NK-92 (cell line): ENCODE data around the gene OR2T33.
"Not testable (repeated sequence)": the region's sequence is repeated elsewhere in the genome, so short reads cannot be mapped to it uniquely, and the experiment has no call there.

Experiments used
- DNase-seq: peaks from one replicate; lab custom pipeline; 2025; ENCODE audit not compliant: unreplicated experiment; lab: John Stamatoyannopoulos, UW

Gene OR2T33, protein sequence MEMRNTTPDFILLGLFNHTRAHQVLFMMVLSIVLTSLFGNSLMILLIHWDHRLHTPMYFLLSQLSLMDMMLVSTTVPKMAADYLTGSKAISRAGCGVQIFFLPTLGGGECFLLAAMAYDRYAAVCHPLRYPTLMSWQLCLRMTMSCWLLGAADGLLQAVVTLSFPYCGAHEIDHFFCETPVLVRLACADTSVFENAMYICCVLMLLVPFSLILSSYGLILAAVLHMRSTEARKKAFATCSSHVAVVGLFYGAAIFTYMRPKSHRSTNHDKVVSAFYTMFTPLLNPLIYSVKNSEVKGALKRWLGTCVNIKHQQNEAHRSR

DNA sequence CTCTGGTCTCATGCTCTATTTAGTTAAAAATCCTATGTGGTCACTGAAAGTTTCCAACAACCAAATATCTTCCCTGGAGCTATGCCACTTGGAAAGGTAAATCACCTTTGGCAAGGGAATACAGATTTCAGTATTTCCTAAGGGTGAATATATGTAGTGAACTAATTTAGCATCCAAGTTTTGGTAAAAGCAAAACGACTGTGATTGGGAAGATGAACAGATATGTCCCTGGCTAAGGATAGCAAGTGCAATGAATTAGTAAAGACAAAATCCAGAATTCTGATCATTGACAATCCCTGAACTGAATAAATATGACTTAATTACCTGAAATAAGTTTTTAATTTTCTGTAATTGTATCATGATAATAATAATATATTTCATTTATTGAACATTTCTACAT is at the start of gene OR2T33:
TSS of gene OR2T33 (minus strand) at position 101 of the 400 bp plus-strand sequence. CDS start 4,162 bp downstream, outside the sequence.
- no peak for DNase-seq

DNA sequence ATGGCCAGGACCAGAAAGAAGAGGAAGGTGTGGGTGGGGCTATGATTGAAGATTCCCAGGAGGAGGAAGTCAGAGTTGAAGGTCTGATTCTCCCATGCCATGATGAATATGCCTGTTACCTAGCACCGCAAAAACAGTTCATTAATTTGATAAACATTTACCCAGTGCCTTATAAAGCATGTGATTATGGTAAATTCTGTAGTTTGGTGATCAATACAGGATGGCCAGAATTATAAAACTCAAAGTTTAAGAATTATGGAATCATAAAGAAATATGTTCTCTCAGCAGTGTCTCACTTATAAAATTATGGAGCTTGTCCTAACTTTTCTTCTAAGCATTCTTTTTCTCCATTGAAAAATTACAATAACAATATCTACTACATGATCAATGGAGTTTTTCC is 46.7 kb upstream of the OR2T33 start, which contains the start of gene OR2M7:
TSS of gene OR2M7 (minus strand) at position 101 of the 400 bp plus-strand sequence. CDS start at position 101, 0 bp downstream.
- no peak for DNase-seq

DNA sequence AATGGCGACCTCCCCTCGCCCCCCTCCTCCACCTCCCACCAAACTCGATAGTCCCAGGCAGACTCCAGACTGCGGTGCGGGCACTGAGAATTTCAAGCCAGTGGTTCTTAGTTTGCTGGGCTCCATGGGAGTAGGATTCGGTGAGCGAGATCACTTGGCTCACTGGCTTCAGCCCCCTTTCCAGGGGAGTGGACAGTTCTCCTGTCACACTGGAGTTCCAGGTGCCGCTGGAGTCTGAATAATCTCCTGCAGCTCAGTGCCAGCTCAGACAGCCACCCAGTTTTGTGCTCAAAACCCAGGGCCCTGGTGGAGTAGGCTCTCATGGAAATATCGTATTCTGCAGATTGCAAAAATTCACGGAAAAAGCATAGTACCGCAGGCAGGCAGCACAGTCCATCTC is 39.0 kb upstream of the OR2T33 start:
- no peak for DNase-seq

DNA sequence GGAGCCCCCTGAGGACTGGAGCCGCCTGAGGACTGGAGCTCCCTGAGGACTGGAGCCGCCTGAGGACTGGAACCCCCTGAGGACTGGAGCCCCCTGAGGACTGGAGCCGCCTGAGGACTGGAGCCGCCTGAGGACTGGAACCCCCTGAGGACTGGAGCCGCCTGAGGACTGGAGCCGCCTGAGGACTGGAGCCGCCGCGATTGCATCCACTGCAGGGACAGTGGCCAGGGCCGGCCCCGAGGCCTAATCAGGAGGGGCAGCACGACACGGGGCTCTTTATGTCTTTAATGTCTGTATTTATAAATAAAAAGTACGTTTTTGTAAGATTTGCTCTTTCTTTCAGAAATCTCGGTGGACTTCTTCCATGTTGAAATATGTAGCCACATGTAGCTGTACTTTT is 29.0 kb upstream of the OR2T33 start:
- DNase-seq = not testable (repeated sequence)

DNA sequence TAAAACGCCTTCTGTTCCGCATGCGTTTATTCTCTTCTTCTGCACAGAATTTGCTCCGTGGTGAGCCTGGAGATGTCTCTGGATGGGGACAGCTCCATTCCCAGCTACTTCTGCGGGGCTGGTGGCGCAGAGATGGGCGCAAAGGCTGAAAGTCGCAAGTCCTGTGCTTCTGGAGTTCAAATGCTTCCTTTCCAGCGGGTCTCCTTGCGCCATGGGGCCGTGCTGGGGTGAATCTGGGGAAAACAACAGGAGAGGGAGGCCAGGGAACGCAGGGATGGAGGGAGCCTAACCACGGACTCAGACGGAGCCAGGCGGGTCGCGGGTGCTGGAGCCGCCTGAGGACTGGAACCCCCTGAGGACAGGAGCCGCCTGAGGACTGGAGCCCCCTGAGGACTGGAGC is 28.3 kb upstream of the OR2T33 start:
- no peak for DNase-seq

DNA sequence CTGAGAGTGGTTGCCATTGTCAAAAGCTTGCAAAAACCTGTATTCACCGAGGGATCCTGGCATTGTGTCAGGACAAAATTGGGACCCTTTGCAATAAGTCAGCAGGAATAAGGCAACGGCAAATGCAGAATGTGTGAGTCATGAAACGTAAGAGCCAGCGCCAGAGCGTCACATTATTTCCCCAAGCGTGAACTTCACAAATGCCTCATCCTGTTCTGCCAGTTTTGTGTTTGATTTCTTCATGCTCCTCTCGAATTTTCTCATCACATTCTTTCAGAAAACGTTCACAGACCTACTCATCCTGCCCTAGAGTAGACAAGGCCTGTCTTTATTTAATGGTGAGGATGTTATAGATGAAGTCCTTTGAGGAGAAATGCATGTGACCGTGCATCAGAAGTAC is 27.9 kb upstream of the OR2T33 start:
- not testable (repeated sequence) for DNase-seq

DNA sequence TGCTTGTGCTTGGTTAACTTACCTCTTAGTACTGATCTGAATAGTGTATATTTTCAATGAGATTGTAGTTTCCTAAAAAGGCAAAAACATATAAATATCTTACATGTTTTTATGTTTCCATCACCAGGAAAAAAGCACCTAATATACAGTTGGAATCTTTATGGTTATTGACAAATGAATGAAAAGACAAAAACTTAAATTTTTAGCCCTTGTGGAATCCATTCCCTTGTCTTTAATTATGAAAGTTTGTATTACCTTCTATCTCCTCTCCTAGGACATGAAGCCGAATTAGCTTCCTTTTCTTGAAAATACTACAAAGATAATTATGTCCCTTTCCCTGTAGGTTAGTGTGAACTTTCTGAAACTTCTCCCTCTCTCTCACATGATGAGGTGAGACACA is 25.5 kb upstream of the OR2T33 start, which contains the start of gene OR2T12:
TSS of gene OR2T12 (minus strand) at position 101 of the 400 bp plus-strand sequence. CDS start 7,846 bp downstream, outside the sequence.
- no peak for DNase-seq

DNA sequence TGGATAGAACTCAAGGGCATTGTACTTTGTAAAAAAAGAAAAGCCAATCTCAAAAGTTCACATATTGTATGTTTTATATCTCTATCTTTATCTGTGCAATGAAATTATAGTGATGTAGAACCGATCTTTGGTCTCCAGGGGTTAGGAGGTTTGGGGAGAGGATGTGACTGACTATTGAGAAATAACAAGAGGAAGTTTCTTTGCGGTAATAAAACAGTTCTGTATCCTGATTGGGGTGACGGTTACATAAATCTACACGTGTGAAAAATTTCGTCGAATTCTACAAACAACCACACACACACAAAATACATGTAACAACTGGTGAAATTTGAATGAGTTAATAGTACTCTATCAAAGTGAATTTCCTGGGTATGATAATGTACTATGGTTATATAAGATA is 10.6 kb upstream of the OR2T33 start:
- DNase-seq = no peak

DNA sequence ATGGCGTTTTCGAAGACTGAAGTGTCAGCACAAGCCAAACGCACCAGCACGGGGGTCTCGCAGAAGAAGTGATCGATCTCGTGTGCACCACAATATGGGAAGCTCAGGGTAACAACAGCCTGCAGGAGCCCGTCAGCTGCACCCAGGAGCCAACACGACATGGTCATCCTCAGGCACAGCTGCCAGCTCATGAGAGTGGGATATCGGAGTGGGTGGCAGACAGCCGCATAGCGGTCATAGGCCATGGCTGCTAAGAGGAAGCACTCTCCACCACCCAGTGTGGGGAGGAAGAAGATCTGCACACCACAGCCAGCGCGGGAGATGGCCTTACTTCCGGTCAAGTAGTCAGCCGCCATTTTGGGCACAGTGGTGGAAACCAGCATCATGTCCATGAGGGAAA is 4.6 kb downstream of the OR2T33 start:
- DNase-seq = not testable (repeated sequence)

DNA sequence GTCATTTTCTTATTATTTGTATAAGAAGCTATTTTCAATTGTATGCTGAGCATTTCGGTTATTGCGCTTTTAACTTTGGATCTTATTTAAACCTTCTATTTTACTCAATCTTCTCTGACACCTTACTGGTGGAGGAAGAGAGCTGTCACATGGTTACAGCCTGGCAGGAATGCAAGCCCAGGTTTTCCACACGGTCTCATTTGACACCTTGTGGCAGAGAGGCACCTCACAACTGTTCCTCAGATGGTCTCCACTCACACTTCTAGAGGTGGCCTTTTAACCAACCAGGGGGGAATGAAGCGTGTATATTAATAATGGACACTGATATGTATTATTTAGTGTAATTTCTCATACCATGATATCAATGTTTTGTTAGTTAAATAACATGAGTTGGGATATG is 9.6 kb downstream of the OR2T33 start:
- DNase-seq = no peak

DNA sequence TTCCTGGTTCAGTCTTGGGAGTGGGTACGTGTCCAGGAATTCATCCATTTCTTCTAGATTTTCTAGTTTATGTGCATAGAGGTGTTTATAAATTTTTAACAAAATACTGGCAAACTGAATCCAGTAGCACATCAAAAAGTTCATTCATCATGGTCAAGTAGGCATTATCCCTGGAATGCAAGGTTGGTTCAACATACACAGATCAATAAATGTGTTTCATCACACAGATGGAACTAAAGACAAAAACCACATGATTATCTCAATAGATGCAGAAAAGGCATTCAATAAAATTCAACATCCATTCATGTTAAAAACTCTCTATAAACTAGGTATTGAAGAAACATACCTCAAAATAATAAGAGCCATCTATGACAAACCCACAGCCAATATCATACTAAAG is 18.5 kb downstream of the OR2T33 start:
- DNase-seq = not testable (repeated sequence)

DNA sequence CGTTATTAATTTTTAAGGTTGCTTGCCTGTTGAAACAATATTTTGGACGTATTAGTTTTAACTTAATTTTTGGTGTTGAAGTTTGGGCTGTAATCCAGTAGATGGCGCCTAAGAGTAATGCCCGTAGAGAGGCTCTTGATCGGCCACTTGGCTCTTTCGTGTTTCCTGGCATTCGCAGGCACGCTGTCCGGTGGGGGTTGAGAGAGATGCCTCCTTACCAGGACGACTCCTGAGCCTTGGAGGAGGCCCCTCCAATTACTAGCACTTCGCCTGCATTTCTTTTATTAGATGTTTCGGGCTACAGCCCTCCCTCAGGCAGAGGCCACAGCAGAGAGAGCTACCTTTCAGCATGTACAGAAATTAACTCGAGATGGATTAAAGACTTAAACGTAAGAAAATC is 34.6 kb downstream of the OR2T33 start:
- DNase-seq = no peak

DNA sequence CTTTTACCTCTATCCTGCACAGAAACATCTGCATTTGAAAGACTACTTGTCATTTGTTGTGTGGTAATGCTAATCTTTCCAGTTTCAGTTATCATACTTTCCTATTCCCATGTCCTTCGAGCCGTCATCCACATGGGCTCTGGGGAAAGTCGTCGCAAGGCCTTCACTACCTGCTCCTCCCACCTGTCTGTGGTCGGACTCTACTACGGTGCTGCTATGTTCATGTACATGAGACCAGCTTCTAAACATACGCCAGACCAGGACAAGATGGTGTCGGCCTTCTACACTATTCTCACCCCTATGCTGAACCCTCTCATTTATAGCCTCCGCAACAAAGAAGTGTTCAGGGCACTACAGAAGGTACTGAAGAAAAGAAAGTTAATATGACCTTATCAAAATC is 38.3 kb downstream of the OR2T33 start:
- DNase-seq = no peak

DNA sequence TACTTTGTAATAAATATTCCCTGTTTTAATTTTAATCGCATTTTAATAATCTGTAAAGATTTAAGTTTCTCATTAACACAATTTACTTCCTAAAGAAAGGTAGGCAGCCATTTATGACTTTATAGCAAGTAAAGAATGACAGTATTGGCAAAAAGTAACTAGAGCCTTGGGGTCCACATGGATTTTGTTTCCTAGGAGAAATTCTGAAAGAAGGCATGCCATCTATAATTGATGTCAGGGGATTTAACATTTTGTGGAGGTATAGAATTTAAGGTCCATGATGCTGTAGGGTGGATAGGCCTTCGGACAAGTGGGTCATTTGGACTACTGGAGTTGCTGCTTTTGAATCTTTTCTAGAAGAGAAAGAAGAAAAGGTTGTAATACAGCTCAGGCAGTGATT is 46.7 kb downstream of the OR2T33 start, which contains the start of gene OR2M4:
TSS of gene OR2M4 (plus strand) at position 301 of the 400 bp plus-strand sequence. CDS start 7,512 bp downstream, outside the sequence.
- DNase-seq = no peak

DNA sequence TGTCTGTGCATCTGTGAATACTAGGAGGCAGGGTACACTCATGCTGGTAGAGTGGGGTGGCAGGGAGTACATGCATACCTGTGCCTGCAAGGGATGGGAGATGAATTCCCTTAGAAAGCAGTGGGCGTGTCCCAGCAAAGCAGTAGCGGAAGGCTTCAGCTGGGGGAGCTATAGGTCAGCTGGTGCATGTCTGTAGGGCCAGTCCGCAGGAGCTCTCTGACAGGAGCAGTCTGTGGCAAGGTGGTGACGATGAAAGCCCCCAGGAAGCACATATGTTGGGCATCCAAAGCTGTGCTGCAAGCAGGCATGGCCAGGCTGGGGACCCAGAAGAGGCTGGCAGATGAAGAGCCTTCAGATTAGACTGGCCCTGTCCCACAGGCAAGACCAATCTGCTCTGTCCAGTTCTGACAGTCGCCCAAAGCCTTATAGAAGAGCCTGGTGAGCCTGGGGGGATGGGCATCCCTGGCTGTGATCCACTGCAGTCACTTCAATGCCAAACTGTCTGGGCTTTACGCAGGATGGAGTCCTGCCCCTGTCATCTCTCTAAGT is 48.3 kb downstream of the OR2T33 start:
- no peak for DNase-seq

DNA sequence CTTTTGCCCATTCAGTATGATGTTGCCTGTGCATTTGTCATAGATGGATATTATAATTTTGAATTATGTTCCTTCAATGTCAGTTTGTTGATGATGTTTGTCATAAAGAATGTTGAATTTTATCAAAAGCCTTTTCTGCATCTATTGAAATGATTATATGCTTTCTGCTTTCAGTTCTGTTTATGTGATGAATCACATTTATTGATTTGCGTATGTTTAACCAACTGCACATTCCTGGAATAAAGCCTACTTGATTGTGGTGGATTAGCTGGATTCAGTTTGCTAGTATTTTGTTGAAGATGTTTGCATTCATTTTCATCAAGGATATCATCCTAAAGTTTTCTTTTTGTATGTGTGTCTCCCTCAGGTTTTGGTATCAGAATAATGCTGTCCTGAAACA is 52.2 kb downstream of the OR2T33 start:
- no peak for DNase-seq
